ENCODE measurements around the gene AP1S3.

GRCh38 chr2:223797037-223797436 is 40.3 kb downstream of the AP1S3 start:
- TF ChIP-seq EZH2 (optimal IDR thresholded peaks at IDR 0.05; ENCODE audit: low read depth, low read length) (no peak), EZH2phosphoT487 (IDR thresholded peaks at IDR 0.05; ENCODE audit: low read length) (no peak)
- TF ChIP-seq, protein P1, sequence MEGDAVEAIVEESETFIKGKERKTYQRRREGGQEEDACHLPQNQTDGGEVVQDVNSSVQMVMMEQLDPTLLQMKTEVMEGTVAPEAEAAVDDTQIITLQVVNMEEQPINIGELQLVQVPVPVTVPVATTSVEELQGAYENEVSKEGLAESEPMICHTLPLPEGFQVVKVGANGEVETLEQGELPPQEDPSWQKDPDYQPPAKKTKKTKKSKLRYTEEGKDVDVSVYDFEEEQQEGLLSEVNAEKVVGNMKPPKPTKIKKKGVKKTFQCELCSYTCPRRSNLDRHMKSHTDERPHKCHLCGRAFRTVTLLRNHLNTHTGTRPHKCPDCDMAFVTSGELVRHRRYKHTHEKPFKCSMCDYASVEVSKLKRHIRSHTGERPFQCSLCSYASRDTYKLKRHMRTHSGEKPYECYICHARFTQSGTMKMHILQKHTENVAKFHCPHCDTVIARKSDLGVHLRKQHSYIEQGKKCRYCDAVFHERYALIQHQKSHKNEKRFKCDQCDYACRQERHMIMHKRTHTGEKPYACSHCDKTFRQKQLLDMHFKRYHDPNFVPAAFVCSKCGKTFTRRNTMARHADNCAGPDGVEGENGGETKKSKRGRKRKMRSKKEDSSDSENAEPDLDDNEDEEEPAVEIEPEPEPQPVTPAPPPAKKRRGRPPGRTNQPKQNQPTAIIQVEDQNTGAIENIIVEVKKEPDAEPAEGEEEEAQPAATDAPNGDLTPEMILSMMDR (IDR thresholded peaks at IDR 0.05; ENCODE audit: low read length) = no peak

Measured in MM.1S (cell line).